Measurements from ENCODE around the gene ATN1. TPM values are rescaled to one million over a fixed set of nuclear protein-coding genes. Genes with fewer than 3 reads are reported as not detected.
A peak's percentile ranks its signal among the peaks of the same experiment; 100 is the strongest.

Gene ATN1
- total RNA-seq, 1 experiment from 2014 or later: 126 TPM

- Mint-ChIP-seq H3K36me3 (ENCODE audit: insufficient read depth, unreplicated experiment) (peaks cover 2% of the 10 kb centered on the region), H3K9me3 (ENCODE audit: unreplicated experiment) (no peaks in the 10 kb centered on the region), H3K27me3 (ENCODE audit: insufficient read depth, unreplicated experiment) (no peaks in the 10 kb centered on the region), H3K4me3 (ENCODE audit: unreplicated experiment) (no peak overlapping the region), H3K27ac (ENCODE audit: unreplicated experiment) (no peak overlapping the region), H3K4me1 (ENCODE audit: low read depth, unreplicated experiment) (peaks cover 9% of the 10 kb centered on the region)
- intact Hi-C loops (cut with micrococcal nuclease; ENCODE audit: unreplicated experiment): no loop called here
- BruUV-seq (replicated peaks): no TSS peak
- ChIA-PET POLR2A (interaction anchor here (0.7 kb wide), 1 partner anchor 18 kb away, joined by 3 read pairs; no protein-coding TSS in a partner anchor), CTCF (interaction anchor here (1.1 kb wide), 1 partner anchor 37 kb away, joined by 5 read pairs; the partner anchor contains the start of gene SPSB2)
- Histone ChIP-seq H3K4me1 (peaks cover 11% of the 10 kb centered on the region), H3K4me3 (ENCODE audit: low read depth, low read length) (no peak overlapping the region), H3K9me3 (no peaks in the 10 kb centered on the region), H3K27me3 (replicated peaks; ENCODE audit: control insufficient read depth, insufficient read depth, low read length) (no peaks in the 10 kb centered on the region), H3K36me3 (ENCODE audit: control insufficient read depth, insufficient read depth, low read length) (no peaks in the 10 kb centered on the region)
- TF ChIP-seq, protein P1, sequence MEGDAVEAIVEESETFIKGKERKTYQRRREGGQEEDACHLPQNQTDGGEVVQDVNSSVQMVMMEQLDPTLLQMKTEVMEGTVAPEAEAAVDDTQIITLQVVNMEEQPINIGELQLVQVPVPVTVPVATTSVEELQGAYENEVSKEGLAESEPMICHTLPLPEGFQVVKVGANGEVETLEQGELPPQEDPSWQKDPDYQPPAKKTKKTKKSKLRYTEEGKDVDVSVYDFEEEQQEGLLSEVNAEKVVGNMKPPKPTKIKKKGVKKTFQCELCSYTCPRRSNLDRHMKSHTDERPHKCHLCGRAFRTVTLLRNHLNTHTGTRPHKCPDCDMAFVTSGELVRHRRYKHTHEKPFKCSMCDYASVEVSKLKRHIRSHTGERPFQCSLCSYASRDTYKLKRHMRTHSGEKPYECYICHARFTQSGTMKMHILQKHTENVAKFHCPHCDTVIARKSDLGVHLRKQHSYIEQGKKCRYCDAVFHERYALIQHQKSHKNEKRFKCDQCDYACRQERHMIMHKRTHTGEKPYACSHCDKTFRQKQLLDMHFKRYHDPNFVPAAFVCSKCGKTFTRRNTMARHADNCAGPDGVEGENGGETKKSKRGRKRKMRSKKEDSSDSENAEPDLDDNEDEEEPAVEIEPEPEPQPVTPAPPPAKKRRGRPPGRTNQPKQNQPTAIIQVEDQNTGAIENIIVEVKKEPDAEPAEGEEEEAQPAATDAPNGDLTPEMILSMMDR (IDR thresholded peaks at IDR 0.05; ENCODE audit: insufficient read depth in 1 of 2, low read depth in 1 of 2, low read length in 1 of 2, severe bottlenecking in 1 of 2, unreplicated experiment in 1 of 2): no peak
- DNase-seq: no peak
These were observed 18.2 kb upstream of the ATN1 start for GRCh38 chr12:6909421-6910145.

DNA sequence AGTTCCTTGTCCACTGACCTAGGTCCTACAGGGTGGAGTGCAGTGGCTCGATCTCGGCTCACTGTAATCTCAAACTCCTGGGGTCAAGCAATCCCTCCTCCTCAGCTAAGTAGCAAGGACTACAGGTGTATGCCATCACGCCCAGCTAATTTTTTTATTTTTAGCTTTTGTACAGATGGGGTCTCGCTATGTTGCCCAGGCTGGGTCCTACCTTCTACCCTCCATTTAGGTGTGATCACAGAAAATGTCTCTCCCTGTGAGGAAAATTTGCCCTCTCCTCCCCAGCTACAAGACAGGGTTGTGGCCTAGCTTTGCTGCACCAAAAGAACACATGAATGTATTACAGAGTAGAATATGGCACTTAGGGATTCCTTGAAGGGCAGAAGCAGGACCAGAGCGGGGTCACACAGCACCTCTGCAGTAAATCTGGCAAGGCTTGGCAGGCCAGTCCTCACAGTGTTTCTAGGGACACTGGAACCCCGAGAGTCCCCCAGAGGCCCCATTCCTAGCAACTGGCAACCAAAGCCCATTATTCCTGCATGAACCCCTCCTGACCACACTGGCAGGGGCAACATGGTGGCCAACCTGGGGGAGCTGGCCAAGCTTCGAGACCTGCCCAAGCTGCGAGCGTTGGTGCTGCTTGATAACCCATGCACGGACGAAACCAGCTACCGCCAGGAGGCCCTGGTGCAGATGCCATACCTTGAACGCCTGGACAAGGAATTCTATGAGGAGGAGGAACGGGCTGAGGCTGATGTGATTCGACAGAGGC, 15.4 kb upstream of the ATN1 start:
- peaks cover 1% of the 10 kb centered on the region for H3K36me3 ChIP-seq (ENCODE audit: control insufficient read depth, insufficient read depth, low read length)
- H3K4me3 ChIP-seq (ENCODE audit: low read depth, low read length): no peak overlapping the region
- no peaks in the 10 kb centered on the region for H3K27me3 Mint-ChIP-seq (ENCODE audit: insufficient read depth, unreplicated experiment)
- no peak for DNase-seq
- no TSS peak for BruUV-seq (replicated peaks)
- intact Hi-C loops (cut with micrococcal nuclease; ENCODE audit: unreplicated experiment): no loop called here
- H3K4me3 Mint-ChIP-seq (ENCODE audit: unreplicated experiment): peak overlapping the region; percentile 49
- H3K4me1 ChIP-seq: peaks cover 14% of the 10 kb centered on the region
- H3K36me3 Mint-ChIP-seq (ENCODE audit: insufficient read depth, unreplicated experiment): peaks cover 7% of the 10 kb centered on the region
- H3K27me3 ChIP-seq (replicated peaks; ENCODE audit: control insufficient read depth, insufficient read depth, low read length): no peaks in the 10 kb centered on the region
- ChIA-PET POLR2A (interaction anchor here (0.6 to 0.9 kb wide), 4 partner anchors 31 to 419 kb away, joined by 3 to 17 read pairs (median 4); partner anchors contain the start of genes C12orf57, MRPL51 and RNU7-1), CTCF (interaction anchor here (0.8 to 1.7 kb wide), 3 partner anchors 13 to 43 kb away, joined by 3 to 6 read pairs (median 3); partner anchors contain the start of gene SPSB2)
- H3K9me3 ChIP-seq: no peaks in the 10 kb centered on the region
- no peaks in the 10 kb centered on the region for H3K9me3 Mint-ChIP-seq (ENCODE audit: unreplicated experiment)
- H3K27ac Mint-ChIP-seq (ENCODE audit: unreplicated experiment): no peak overlapping the region
- TF ChIP-seq, protein P1 (IDR thresholded peaks at IDR 0.05; ENCODE audit: insufficient read depth in 1 of 2, low read depth in 1 of 2, low read length in 1 of 2, severe bottlenecking in 1 of 2, unreplicated experiment in 1 of 2): no peak
- peaks cover 9% of the 10 kb centered on the region for H3K4me1 Mint-ChIP-seq (ENCODE audit: low read depth, unreplicated experiment)

DNA sequence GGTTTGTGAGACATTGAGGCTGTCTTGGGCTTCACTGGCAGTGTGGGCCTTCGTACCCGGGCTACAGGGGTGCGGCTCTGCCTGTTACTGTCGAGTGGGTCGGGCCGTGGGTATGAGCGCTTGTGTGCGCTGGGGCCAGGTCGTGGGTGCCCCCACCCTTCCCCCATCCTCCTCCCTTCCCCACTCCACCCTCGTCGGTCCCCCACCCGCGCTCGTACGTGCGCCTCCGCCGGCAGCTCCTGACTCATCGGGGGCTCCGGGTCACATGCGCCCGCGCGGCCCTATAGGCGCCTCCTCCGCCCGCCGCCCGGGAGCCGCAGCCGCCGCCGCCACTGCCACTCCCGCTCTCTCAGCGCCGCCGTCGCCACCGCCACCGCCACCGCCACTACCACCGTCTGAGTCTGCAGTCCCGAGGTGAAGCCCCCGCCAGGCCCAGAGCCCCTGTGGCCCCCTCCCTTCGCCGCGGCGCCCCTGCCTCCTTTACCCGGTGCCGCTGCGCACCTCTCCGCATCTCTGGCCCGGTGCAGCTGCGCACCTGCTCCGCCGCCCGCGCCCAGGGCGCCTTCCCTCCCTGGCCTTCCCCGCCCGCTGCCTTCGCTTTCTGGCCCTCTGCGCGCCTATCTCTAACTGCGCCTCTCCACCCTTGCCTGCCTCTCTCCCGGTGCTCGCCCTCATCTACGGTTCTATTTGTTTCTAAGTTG, 13.4 kb upstream of the ATN1 start, which contains the start of gene ENO2:
Gene ENO2 (plus strand): TSS at position 335 of the 701 bp plus-strand sequence. CDS start 1,253 bp downstream, outside the sequence.
- no peak within 1 kb of the TSS for H3K27ac Mint-ChIP-seq (ENCODE audit: unreplicated experiment)
- peak within 1 kb of the TSS; percentile 96 for H3K4me3 Mint-ChIP-seq (ENCODE audit: unreplicated experiment)
- Histone ChIP-seq H3K4me1 (peaks cover 14% of the 10 kb centered on the region), H3K9me3 (no peaks in the 10 kb centered on the region), H3K36me3 (ENCODE audit: control insufficient read depth, insufficient read depth, low read length) (peaks cover 1% of the 10 kb centered on the region), H3K27me3 (replicated peaks; ENCODE audit: control insufficient read depth, insufficient read depth, low read length) (no peaks in the 10 kb centered on the region), H3K4me3 (ENCODE audit: low read depth, low read length) (peak within 1 kb of the TSS; percentile 69)
- H3K9me3 Mint-ChIP-seq (ENCODE audit: unreplicated experiment): no peaks in the 10 kb centered on the region
- H3K27me3 Mint-ChIP-seq (ENCODE audit: insufficient read depth, unreplicated experiment): no peaks in the 10 kb centered on the region
- BruUV-seq (replicated peaks): no TSS peak
- ChIA-PET CTCF (interaction anchor here (0.6 to 1.8 kb wide), 6 partner anchors 23 to 195 kb away, joined by 3 to 8 read pairs (median 6); partner anchors contain the start of genes C1RL, C1S, SPSB2 and TPI1), POLR2A (interaction anchor here (0.7 to 1.3 kb wide), 2 partner anchors 23 to 44 kb away, joined by 3 to 4 read pairs; no protein-coding TSS in a partner anchor)
- TF ChIP-seq, protein P1 (IDR thresholded peaks at IDR 0.05; ENCODE audit: insufficient read depth in 1 of 2, low read depth in 1 of 2, low read length in 1 of 2, severe bottlenecking in 1 of 2, unreplicated experiment in 1 of 2): no peak
- peaks cover 7% of the 10 kb centered on the region for H3K36me3 Mint-ChIP-seq (ENCODE audit: insufficient read depth, unreplicated experiment)
- DNase-seq: peak; percentile 63 to 73
- H3K4me1 Mint-ChIP-seq (ENCODE audit: low read depth, unreplicated experiment): peaks cover 9% of the 10 kb centered on the region
- intact Hi-C loops (cut with micrococcal nuclease; ENCODE audit: unreplicated experiment): loop anchor here (1.0 kb wide), 1 partner anchor 10 kb away; the partner anchor contains the start of gene LRRC23
